ENCODE measurements around the gene GP5. TPM values are rescaled to one million over a fixed set of nuclear protein-coding genes. Genes with fewer than 3 reads are reported as not detected.
A peak's percentile ranks its signal among the peaks of the same experiment; 100 is the strongest.

GP5 gene
- total RNA-seq, 3 donors from 2014 or later: 0.07 to 0.19 TPM; not detected in 1

DNA sequence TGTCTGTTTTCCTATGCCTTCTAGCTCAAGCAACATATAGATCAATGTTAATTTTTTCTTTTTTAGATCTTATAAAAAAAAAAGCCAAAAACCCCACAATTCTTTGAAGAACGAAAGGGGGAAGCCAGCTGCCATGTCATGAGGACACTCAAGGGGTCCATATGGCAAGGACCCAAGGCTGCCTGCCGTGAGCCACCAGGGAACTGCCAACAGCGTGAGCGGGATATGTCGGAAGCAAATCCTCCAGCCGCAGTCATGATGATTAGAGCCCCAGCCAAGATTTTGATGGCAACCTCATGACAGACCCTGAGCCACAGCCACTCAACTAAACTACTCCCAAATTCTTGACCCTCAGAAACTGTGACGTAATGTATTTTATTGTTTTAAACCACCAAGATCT is 6.5 kb downstream of the GP5 start:
- ATAC-seq (no peak), DNase-seq (no peak)

DNA sequence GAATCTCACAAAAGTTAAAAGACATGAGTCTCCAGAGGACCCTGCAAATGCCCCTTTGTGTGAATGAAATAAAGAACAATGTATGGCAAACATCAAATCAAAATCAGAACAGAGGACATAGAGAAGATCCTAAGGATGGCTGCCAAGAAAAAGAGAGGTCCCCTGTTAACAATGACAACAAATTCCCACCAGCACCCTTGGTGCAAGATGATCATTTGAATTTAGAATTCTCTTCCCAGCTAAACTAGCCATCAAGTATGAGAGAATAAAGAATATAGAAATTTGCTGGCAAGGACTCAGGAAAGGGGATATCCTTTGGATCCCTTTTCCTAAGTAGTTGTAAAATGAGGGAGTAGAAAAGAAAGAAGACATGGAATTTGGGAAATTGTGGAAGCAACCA is 8.2 kb downstream of the GP5 start:
- no peak overlapping the region for H3K4me3 ChIP-seq
- intact Hi-C loops (cut with DNase I, micrococcal nuclease): no loop called here
- no peaks in the 10 kb centered on the region for H3K36me3 ChIP-seq (ENCODE audit: low read depth)
- no peaks in the 10 kb centered on the region for H3K9me3 ChIP-seq
- H3K4me1 ChIP-seq (ENCODE audit: low read depth): peaks cover 14% of the 10 kb centered on the region
- TF ChIP-seq, protein P1, sequence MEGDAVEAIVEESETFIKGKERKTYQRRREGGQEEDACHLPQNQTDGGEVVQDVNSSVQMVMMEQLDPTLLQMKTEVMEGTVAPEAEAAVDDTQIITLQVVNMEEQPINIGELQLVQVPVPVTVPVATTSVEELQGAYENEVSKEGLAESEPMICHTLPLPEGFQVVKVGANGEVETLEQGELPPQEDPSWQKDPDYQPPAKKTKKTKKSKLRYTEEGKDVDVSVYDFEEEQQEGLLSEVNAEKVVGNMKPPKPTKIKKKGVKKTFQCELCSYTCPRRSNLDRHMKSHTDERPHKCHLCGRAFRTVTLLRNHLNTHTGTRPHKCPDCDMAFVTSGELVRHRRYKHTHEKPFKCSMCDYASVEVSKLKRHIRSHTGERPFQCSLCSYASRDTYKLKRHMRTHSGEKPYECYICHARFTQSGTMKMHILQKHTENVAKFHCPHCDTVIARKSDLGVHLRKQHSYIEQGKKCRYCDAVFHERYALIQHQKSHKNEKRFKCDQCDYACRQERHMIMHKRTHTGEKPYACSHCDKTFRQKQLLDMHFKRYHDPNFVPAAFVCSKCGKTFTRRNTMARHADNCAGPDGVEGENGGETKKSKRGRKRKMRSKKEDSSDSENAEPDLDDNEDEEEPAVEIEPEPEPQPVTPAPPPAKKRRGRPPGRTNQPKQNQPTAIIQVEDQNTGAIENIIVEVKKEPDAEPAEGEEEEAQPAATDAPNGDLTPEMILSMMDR (IDR thresholded peaks at IDR 0.05): no peak
- DNase-seq (no peak), ATAC-seq (no peak)

More for the DNA sequence above, 6.5 kb downstream of the GP5 start:
- intact Hi-C loops (cut with DNase I, micrococcal nuclease): no loop called here
- H3K36me3 ChIP-seq (ENCODE audit: low read depth): no peaks in the 10 kb centered on the region
- H3K4me3 ChIP-seq: no peak overlapping the region
- peaks cover 25% of the 10 kb centered on the region for H3K4me1 ChIP-seq (ENCODE audit: low read depth)
- no peaks in the 10 kb centered on the region for H3K9me3 ChIP-seq
- TF ChIP-seq, protein P1 (IDR thresholded peaks at IDR 0.05): no peak

DNA sequence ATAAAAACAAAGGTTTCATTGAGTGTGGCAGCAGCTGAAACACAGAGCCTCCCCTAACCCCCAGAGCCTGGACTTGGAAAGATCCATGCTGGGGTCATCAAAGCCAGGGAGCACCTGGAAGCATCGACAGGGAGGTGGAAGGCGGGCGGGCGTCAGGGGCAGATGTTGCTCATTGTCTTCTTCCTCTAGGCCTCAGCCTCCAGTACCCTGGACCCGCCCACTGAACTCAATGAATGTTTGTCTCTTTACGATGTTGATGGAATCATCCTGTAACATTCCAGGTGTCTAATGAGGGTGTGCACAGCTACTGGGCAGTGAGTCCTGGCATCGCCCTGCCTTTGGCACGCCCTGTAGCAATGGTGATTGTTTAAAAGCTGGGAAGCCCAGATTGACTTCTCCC is 9.8 kb downstream of the GP5 start:
- TF ChIP-seq, protein P1 (IDR thresholded peaks at IDR 0.05): no peak
- no peaks in the 10 kb centered on the region for H3K9me3 ChIP-seq
- no peak overlapping the region for H3K4me3 ChIP-seq
- DNase-seq (no peak), ATAC-seq (peak; percentile 72)
- peaks cover 1% of the 10 kb centered on the region for H3K4me1 ChIP-seq (ENCODE audit: low read depth)
- no peaks in the 10 kb centered on the region for H3K36me3 ChIP-seq (ENCODE audit: low read depth)
- intact Hi-C loops (cut with DNase I, micrococcal nuclease): no loop called here

DNA sequence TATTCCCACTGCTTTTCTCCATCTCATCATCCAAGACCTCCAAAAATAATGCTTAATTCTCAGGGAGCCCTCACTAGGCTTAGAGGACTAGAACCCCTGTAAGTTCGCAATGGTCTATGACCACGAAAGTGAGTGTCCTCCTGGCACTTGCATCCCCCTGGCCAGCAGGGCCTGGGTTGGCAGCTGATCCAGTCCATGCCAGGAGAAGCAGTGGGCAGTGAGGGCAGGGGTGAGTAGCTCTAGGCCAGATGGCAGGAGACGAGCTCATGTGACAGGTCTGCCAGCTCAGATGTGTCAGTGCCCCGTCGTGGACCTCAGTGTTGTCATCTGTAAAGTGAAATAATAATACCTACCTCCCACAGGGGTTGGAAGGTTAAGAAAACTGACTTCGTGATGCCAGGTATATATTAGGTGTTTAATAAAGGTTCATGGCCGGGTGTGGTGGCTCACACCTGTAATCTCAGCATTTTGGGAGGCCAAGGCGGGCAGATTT is 11.1 kb downstream of the GP5 start:
- TF ChIP-seq, protein P1 (IDR thresholded peaks at IDR 0.05): no peak
- H3K4me1 ChIP-seq (ENCODE audit: low read depth): no peaks in the 10 kb centered on the region
- H3K36me3 ChIP-seq (ENCODE audit: low read depth): no peaks in the 10 kb centered on the region
- no peak for DNase-seq
- no peak for ATAC-seq
- H3K4me3 ChIP-seq: no peak overlapping the region
- no peaks in the 10 kb centered on the region for H3K9me3 ChIP-seq
- intact Hi-C loops (cut with DNase I, micrococcal nuclease): no loop called here

DNA sequence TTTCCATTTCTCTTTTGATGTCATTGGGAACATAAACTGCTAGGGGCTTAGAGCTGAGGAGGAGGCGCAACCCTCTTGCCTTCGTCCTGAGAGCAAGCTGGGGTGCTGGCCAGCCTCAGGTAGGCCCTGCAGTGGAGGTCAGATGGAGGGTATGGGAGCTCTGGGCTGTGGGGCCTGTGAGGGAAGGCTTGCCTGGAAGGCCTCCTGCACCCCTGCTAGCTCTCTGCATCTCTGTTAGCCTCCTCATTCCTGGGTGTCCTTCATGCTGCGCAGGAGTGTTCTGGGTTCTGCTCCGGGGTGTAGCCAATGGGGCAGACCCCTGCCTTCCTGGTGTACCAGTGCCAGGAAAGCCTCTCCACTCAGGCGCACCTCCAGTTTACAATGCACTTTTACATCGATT is 11.8 kb downstream of the GP5 start:
- no peaks in the 10 kb centered on the region for H3K9me3 ChIP-seq
- TF ChIP-seq, protein P1 (IDR thresholded peaks at IDR 0.05): no peak
- ATAC-seq (no peak), DNase-seq (no peak)
- intact Hi-C loops (cut with DNase I, micrococcal nuclease): no loop called here
- no peaks in the 10 kb centered on the region for H3K36me3 ChIP-seq (ENCODE audit: low read depth)
- no peaks in the 10 kb centered on the region for H3K4me1 ChIP-seq (ENCODE audit: low read depth)
- H3K4me3 ChIP-seq: no peak overlapping the region

DNA sequence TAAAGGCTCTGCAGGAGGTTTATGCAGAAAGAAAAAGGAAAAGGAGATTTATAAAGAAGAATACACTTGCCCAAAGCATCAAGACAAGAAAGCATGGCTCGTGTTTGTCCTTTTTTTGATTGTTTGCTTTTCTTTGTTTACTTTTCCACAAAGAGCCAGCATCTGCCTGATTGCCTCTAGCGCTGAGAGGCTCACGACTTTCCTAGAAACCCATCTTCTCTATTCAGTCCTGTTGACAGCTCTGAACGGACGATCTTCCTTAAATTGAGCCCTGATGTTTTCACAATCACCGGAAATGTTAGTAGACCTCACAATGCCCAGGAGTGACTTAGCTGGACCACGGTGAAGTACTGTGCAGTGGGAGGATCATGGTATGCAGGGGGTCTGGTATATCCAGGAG is 12.4 kb downstream of the GP5 start:
- H3K36me3 ChIP-seq (ENCODE audit: low read depth): no peaks in the 10 kb centered on the region
- DNase-seq: no peak
- TF ChIP-seq, protein P1 (IDR thresholded peaks at IDR 0.05): no peak
- ATAC-seq: no peak
- H3K4me3 ChIP-seq: no peak overlapping the region
- intact Hi-C loops (cut with DNase I, micrococcal nuclease): no loop called here
- no peaks in the 10 kb centered on the region for H3K9me3 ChIP-seq
- no peaks in the 10 kb centered on the region for H3K4me1 ChIP-seq (ENCODE audit: low read depth)
